ENCODE results near the gene EPB41L1.

DNA sequence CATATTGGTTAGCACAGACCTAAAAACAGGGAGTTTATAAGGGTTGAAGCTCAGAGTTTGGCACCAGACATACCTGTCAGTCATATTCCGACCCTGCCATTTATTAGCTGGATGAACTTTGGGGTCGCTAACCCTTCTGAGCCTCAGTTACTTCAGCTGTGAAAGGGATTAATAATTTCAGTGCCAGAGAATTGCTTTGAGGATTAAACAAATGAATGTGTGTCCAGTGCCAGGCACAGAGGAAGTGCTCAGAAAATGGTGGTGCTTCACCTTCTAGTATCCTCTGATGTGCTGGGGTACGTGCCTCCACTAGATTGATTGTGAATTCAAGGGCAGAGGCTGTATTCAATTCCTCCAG, 4.1 kb upstream of the EPB41L1 start:
- TF ChIP-seq REST (IDR thresholded peaks at IDR 0.05; ENCODE audit: borderline replicate concordance) (no peak), CTCF (IDR thresholded peaks at IDR 0.05; ENCODE audit: poor library complexity, severe bottlenecking) (no peak), TAF1 (IDR thresholded peaks at IDR 0.05; ENCODE audit: low read depth) (no peak), EZH2 (IDR thresholded peaks at IDR 0.05; ENCODE audit: borderline replicate concordance, insufficient read depth, low read length, poor library complexity, severe bottlenecking) (no peak), POLR2AphosphoS5 (IDR thresholded peaks at IDR 0.05) (no peak), EP300 (conservative IDR thresholded peaks at IDR 0.05; ENCODE audit: poor library complexity, severe bottlenecking) (no peak)
